Mucosa of gallbladder (tissue), 1 donor: ENCODE data around the gene FARS2. TPM values are rescaled to one million over a fixed set of nuclear protein-coding genes. Genes with fewer than 3 reads are reported as not detected.

Source experiments
- DNase-seq: peaks from one replicate; pipeline ENCODE4 v3.0.0-alpha.2; 2020; ENCODE audit warnings: low spot score
- total RNA-seq: library from RNA; stranded (reverse); gene quantifications from one replicate; pipeline ENCODE4 v1.2.1, GENCODE V29; 2021
- donor health status: DM: no; HTN: no; CAD: no.

FARS2 gene
- total RNA-seq, 1 donor from 2014 or later = 15.7 TPM

- no peak for DNase-seq
These were observed 63.9 kb downstream of the FARS2 start for GRCh38 chr6:5325173-5325572.

GRCh38 chr6:5326022-5326641, 64.8 kb downstream of the FARS2 start:
- no peak for DNase-seq

GRCh38 chr6:5328800-5329199, 67.5 kb downstream of the FARS2 start:
- no peak for DNase-seq

GRCh38 chr6:5331845-5332442, 70.6 kb downstream of the FARS2 start:
- DNase-seq = no peak

- DNase-seq = no peak
These were observed 72.3 kb downstream of the FARS2 start for GRCh38 chr6:5333658-5334057.

- DNase-seq = no peak
These were observed 73.0 kb downstream of the FARS2 start for GRCh38 chr6:5334341-5334740.

GRCh38 chr6:5335020-5335419, 73.7 kb downstream of the FARS2 start:
- DNase-seq = no peak

GRCh38 chr6:5337573-5337972, 76.3 kb downstream of the FARS2 start:
- no peak for DNase-seq

GRCh38 chr6:5338177-5338960, 77.1 kb downstream of the FARS2 start:
- no peak for DNase-seq

- no peak for DNase-seq
These were observed 78.5 kb downstream of the FARS2 start for GRCh38 chr6:5339786-5340185.

GRCh38 chr6:5341845-5342244, 80.5 kb downstream of the FARS2 start:
- no peak for DNase-seq

GRCh38 chr6:5343998-5344397, 82.7 kb downstream of the FARS2 start:
- DNase-seq = no peak

- no peak for DNase-seq
These were observed 84.0 kb downstream of the FARS2 start for GRCh38 chr6:5345324-5345723.

GRCh38 chr6:5351552-5352210, 90.4 kb downstream of the FARS2 start:
- no peak for DNase-seq

GRCh38 chr6:5353971-5354370, 92.7 kb downstream of the FARS2 start:
- DNase-seq = no peak

GRCh38 chr6:5357486-5357885, 96.2 kb downstream of the FARS2 start:
- DNase-seq = no peak

- no peak for DNase-seq
These were observed 98.1 kb downstream of the FARS2 start for GRCh38 chr6:5359417-5359816.

- no peak for DNase-seq
These were observed 100.1 kb downstream of the FARS2 start for GRCh38 chr6:5361396-5361795.

GRCh38 chr6:5365436-5366195, 104.3 kb downstream of the FARS2 start:
- no peak for DNase-seq

GRCh38 chr6:5366941-5367340, 105.6 kb downstream of the FARS2 start:
- DNase-seq = no peak

GRCh38 chr6:5367510-5367909, 106.2 kb downstream of the FARS2 start:
- DNase-seq = no peak

GRCh38 chr6:5373430-5373829, 112.1 kb downstream of the FARS2 start:
- DNase-seq = no peak
